ENCODE results near the gene DCPS. TPM values are rescaled to one million over a fixed set of nuclear protein-coding genes. Genes with fewer than 3 reads are reported as not detected.

The DCPS gene
- total RNA-seq, 3 donors from 2014 or later (not counting 1 experiment from before 2014, with no cell fraction given) = 20.1 to 25.8 (median 23.1) TPM

- TF ChIP-seq, protein P1, sequence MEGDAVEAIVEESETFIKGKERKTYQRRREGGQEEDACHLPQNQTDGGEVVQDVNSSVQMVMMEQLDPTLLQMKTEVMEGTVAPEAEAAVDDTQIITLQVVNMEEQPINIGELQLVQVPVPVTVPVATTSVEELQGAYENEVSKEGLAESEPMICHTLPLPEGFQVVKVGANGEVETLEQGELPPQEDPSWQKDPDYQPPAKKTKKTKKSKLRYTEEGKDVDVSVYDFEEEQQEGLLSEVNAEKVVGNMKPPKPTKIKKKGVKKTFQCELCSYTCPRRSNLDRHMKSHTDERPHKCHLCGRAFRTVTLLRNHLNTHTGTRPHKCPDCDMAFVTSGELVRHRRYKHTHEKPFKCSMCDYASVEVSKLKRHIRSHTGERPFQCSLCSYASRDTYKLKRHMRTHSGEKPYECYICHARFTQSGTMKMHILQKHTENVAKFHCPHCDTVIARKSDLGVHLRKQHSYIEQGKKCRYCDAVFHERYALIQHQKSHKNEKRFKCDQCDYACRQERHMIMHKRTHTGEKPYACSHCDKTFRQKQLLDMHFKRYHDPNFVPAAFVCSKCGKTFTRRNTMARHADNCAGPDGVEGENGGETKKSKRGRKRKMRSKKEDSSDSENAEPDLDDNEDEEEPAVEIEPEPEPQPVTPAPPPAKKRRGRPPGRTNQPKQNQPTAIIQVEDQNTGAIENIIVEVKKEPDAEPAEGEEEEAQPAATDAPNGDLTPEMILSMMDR (IDR thresholded peaks at IDR 0.05) = no peak
- Mint-ChIP-seq H3K36me3 (no peaks in the 10 kb centered on the region), H3K4me1 (peaks cover 24 to 39% of the 10 kb centered on the region in 2 donors), H3K4me3 (peak overlapping the region; percentile 97), H3K9me3 (no peaks in the 10 kb centered on the region), H3K27ac (peak overlapping the region; percentile 95 to 96), H3K27me3 (ENCODE audit: low read depth in 2 of 2) (no peaks in the 10 kb centered on the region)
- DNase-seq (peak in 1 of 2 donors; percentile 69), ATAC-seq (peak; percentile 32 to 59 (median 42))
- Histone ChIP-seq H3K4me3 (ENCODE audit: low read length) (peak overlapping the region; percentile 64), H3K4me1 (ENCODE audit: control insufficient read depth, insufficient read depth, low read length) (peaks cover 37% of the 10 kb centered on the region), H3K9me3 (ENCODE audit: control insufficient read depth, insufficient read depth, low read length) (no peaks in the 10 kb centered on the region), H3K36me3 (ENCODE audit: control insufficient read depth, insufficient read depth, low read length) (peaks cover 3% of the 10 kb centered on the region), H3K27me3 (ENCODE audit: control insufficient read depth, insufficient read depth, low read length) (no peaks in the 10 kb centered on the region), H3K27ac (ENCODE audit: low read length) (peak overlapping the region; percentile 81)
- 5% methylated on average over 14 of the region's 15 CpGs for WGBS (ENCODE audit: insufficient coverage)
- intact Hi-C loops (cut with micrococcal nuclease) = loop anchor here (2.0 kb wide), 1 partner anchor 14 kb away; the partner anchor contains the start of genes FOXRED1 and SRPRA
Measured at GRCh38 chr11:126282361-126282735, 21.5 kb upstream of the DCPS start.

- Mint-ChIP-seq H3K9me3 (no peaks in the 10 kb centered on the region), H3K4me1 (peaks cover 24 to 39% of the 10 kb centered on the region in 2 donors)
- under 1% methylated on average over 82 of the region's 82 CpGs for WGBS (ENCODE audit: insufficient coverage)
Measured at GRCh38 chr11:126282736-126283591, 20.9 kb upstream of the DCPS start, which contains the start of gene TIRAP. TIRAP (plus strand) TSS chr11:126283093; CDS start chr11:126290895, 7,802 bp downstream.

GRCh38 chr11:126284829-126285228 is 19.0 kb upstream of the DCPS start:
- DNase-seq (peak in 1 of 2 donors; percentile 90), ATAC-seq (peak in 1 of 3 donors; percentile 12)
- Histone ChIP-seq H3K4me3 (ENCODE audit: low read length) (no peak overlapping the region), H3K27ac (ENCODE audit: low read length) (no peak overlapping the region), H3K9me3 (ENCODE audit: control insufficient read depth, insufficient read depth, low read length) (no peaks in the 10 kb centered on the region), H3K4me1 (ENCODE audit: control insufficient read depth, insufficient read depth, low read length) (peaks cover 37% of the 10 kb centered on the region), H3K27me3 (ENCODE audit: control insufficient read depth, insufficient read depth, low read length) (no peaks in the 10 kb centered on the region), H3K36me3 (ENCODE audit: control insufficient read depth, insufficient read depth, low read length) (peaks cover 7% of the 10 kb centered on the region)
- H3K4me3 Mint-ChIP-seq = peak overlapping the region; percentile 38
- H3K27me3 Mint-ChIP-seq (ENCODE audit: low read depth in 2 of 2) = no peaks in the 10 kb centered on the region
- 79% methylated on average over 5 of the region's 6 CpGs for WGBS (ENCODE audit: insufficient coverage)
- H3K4me1 Mint-ChIP-seq = peaks cover 24 to 39% of the 10 kb centered on the region in 2 donors
- H3K9me3 Mint-ChIP-seq = no peaks in the 10 kb centered on the region
- no peaks in the 10 kb centered on the region for H3K36me3 Mint-ChIP-seq
- H3K27ac Mint-ChIP-seq = peak overlapping the region in 1 of 2 donors; percentile 47
- intact Hi-C loops (cut with micrococcal nuclease) = no loop called here
- TF ChIP-seq, protein P1 (IDR thresholded peaks at IDR 0.05) = no peak

More at GRCh38 chr11:126282736-126283591, 20.9 kb upstream of the DCPS start, which contains the start of gene TIRAP:
- H3K27ac ChIP-seq (ENCODE audit: low read length) = peak within 1 kb of the TSS; percentile 90
- intact Hi-C loops (cut with micrococcal nuclease) = loop anchor here (2.0 kb wide), 1 partner anchor 14 kb away; the partner anchor contains the start of genes FOXRED1 and SRPRA
- H3K27me3 ChIP-seq (ENCODE audit: control insufficient read depth, insufficient read depth, low read length) = no peaks in the 10 kb centered on the region
- Mint-ChIP-seq H3K27me3 (ENCODE audit: low read depth in 2 of 2) (no peaks in the 10 kb centered on the region), H3K36me3 (no peaks in the 10 kb centered on the region), H3K27ac (peak within 1 kb of the TSS; percentile 95 to 96), H3K4me3 (peak within 1 kb of the TSS; percentile 99)
- TF ChIP-seq, protein P1 (IDR thresholded peaks at IDR 0.05) = no peak
- H3K9me3 ChIP-seq (ENCODE audit: control insufficient read depth, insufficient read depth, low read length) = no peaks in the 10 kb centered on the region
- H3K4me3 ChIP-seq (ENCODE audit: low read length) = peak within 1 kb of the TSS; percentile 89
- H3K4me1 ChIP-seq (ENCODE audit: control insufficient read depth, insufficient read depth, low read length) = peaks cover 37% of the 10 kb centered on the region
- peak; percentile 80 to 82 (median 81) for ATAC-seq
- DNase-seq = peak; percentile 53 to 81
- no peaks in the 10 kb centered on the region for H3K36me3 ChIP-seq (ENCODE audit: control insufficient read depth, insufficient read depth, low read length)
